ENCODE results near the gene APOL2.

APOL2 gene

GRCh38 chr22:36227806-36228205 is 11.5 kb downstream of the APOL2 start:
- Histone ChIP-seq H2AFZ (no peak overlapping the region), H3K27me3 (ENCODE audit: control insufficient read depth, insufficient read depth, low read length) (no peaks in the 10 kb centered on the region), H3K4me1 (no peaks in the 10 kb centered on the region), H3K27ac (no peak overlapping the region), H3K9ac (no peak overlapping the region), H3K4me2 (ENCODE audit: low read length) (no peak overlapping the region), H3K9me3 (ENCODE audit: control insufficient read depth, low read length) (no peaks in the 10 kb centered on the region), H3K4me3 (ENCODE audit: low read depth, low read length) (no peak overlapping the region), H3K36me3 (ENCODE audit: control insufficient read depth, insufficient read depth, low read length) (no peaks in the 10 kb centered on the region), H3K79me2 (no peaks in the 10 kb centered on the region)
- TF ChIP-seq CTCF (IDR thresholded peaks at IDR 0.05): no peak

- Histone ChIP-seq H2AFZ (no peak overlapping the region), H3K4me2 (ENCODE audit: low read length) (no peak overlapping the region), H3K9me3 (ENCODE audit: control insufficient read depth, low read length) (no peaks in the 10 kb centered on the region), H3K27me3 (ENCODE audit: control insufficient read depth, insufficient read depth, low read length) (no peaks in the 10 kb centered on the region), H3K79me2 (no peaks in the 10 kb centered on the region), H3K4me1 (no peaks in the 10 kb centered on the region), H3K36me3 (ENCODE audit: control insufficient read depth, insufficient read depth, low read length) (no peaks in the 10 kb centered on the region), H3K4me3 (ENCODE audit: low read depth, low read length) (no peak overlapping the region), H3K9ac (no peak overlapping the region), H3K27ac (no peak overlapping the region)
- no peak for TF ChIP-seq CTCF (IDR thresholded peaks at IDR 0.05)
These were observed 11.9 kb downstream of the APOL2 start for GRCh38 chr22:36227396-36227795.

GRCh38 chr22:36226189-36226588 is 13.1 kb downstream of the APOL2 start:
- H3K4me2 ChIP-seq (ENCODE audit: low read length): no peak overlapping the region
- no peak overlapping the region for H2AFZ ChIP-seq
- no peaks in the 10 kb centered on the region for H3K27me3 ChIP-seq (ENCODE audit: control insufficient read depth, insufficient read depth, low read length)
- H3K9ac ChIP-seq: no peak overlapping the region
- no peak overlapping the region for H3K27ac ChIP-seq
- H3K4me1 ChIP-seq: no peaks in the 10 kb centered on the region
- H3K4me3 ChIP-seq (ENCODE audit: low read depth, low read length): no peak overlapping the region
- no peaks in the 10 kb centered on the region for H3K36me3 ChIP-seq (ENCODE audit: control insufficient read depth, insufficient read depth, low read length)
- H3K9me3 ChIP-seq (ENCODE audit: control insufficient read depth, low read length): no peaks in the 10 kb centered on the region
- no peak for TF ChIP-seq CTCF (IDR thresholded peaks at IDR 0.05)
- H3K79me2 ChIP-seq: no peaks in the 10 kb centered on the region

GRCh38 chr22:36225333-36225922 is 13.9 kb downstream of the APOL2 start:
- Histone ChIP-seq H3K9ac (no peak overlapping the region), H3K4me1 (no peaks in the 10 kb centered on the region), H3K36me3 (ENCODE audit: control insufficient read depth, insufficient read depth, low read length) (no peaks in the 10 kb centered on the region), H3K9me3 (ENCODE audit: control insufficient read depth, low read length) (no peaks in the 10 kb centered on the region), H2AFZ (no peak overlapping the region), H3K4me3 (ENCODE audit: low read depth, low read length) (no peak overlapping the region), H3K27ac (no peak overlapping the region), H3K4me2 (ENCODE audit: low read length) (no peak overlapping the region), H3K79me2 (no peaks in the 10 kb centered on the region), H3K27me3 (ENCODE audit: control insufficient read depth, insufficient read depth, low read length) (no peaks in the 10 kb centered on the region)
- no peak for TF ChIP-seq CTCF (IDR thresholded peaks at IDR 0.05)

GRCh38 chr22:36224245-36224644 is 15.1 kb downstream of the APOL2 start:
- Histone ChIP-seq H3K9ac (no peak overlapping the region), H3K4me2 (ENCODE audit: low read length) (no peak overlapping the region), H3K27ac (no peak overlapping the region), H3K4me1 (no peaks in the 10 kb centered on the region), H3K79me2 (no peaks in the 10 kb centered on the region), H3K36me3 (ENCODE audit: control insufficient read depth, insufficient read depth, low read length) (no peaks in the 10 kb centered on the region), H3K27me3 (ENCODE audit: control insufficient read depth, insufficient read depth, low read length) (no peaks in the 10 kb centered on the region), H3K4me3 (ENCODE audit: low read depth, low read length) (no peak overlapping the region), H3K9me3 (ENCODE audit: control insufficient read depth, low read length) (no peaks in the 10 kb centered on the region), H2AFZ (no peak overlapping the region)
- TF ChIP-seq CTCF (IDR thresholded peaks at IDR 0.05): no peak

Data from parathyroid adenoma (tissue), 2 donors.